RWPE2 (cell line): ENCODE data around the gene THBS1.

Experiments used
- ATAC-seq: fragments of 200-7000 bp; cut with Tn5 transposase; 3 replicates; pipeline ENCODE4 v1.9.1; 2021; ENCODE audit warnings: low read depth
- DNase-seq: peaks from one replicate; pipeline ENCODE4 v3.0.0-alpha.2; 2020; ENCODE audit warnings: low spot score
- H3K27ac ChIP-seq: fragments of 450-650 bp; 2 replicates; pipeline ENCODE4 v1.5.1; 2017; ENCODE audit warnings: mild to moderate bottlenecking; ENCODE audit not compliant: poor library complexity, severe bottlenecking
- H3K27me3 ChIP-seq: fragments of 250-450 bp; sonication (Bioruptor Pico); 2 replicates; pipeline ENCODE4 v1.5.1; 2021; ENCODE audit warnings: mild to moderate bottlenecking, moderate library complexity; ENCODE audit not compliant: insufficient read depth, poor library complexity, severe bottlenecking
- H3K36me3 ChIP-seq: fragments of 250-450 bp; sonication (Bioruptor Pico); 2 replicates; pipeline ENCODE4 v1.5.1; 2020; ENCODE audit warnings: low read depth, mild to moderate bottlenecking, moderate library complexity
- H3K4me1 ChIP-seq: fragments of 250-450 bp; sonication (Bioruptor Pico); 2 replicates; pipeline ENCODE4 v1.5.1; 2021; ENCODE audit warnings: mild to moderate bottlenecking, moderate library complexity; ENCODE audit not compliant: insufficient read depth, poor library complexity, severe bottlenecking
- H3K4me3 ChIP-seq: fragments of 250-450 bp; sonication (Bioruptor Pico); 2 replicates; pipeline ENCODE4 v1.5.1; 2021; ENCODE audit warnings: mild to moderate bottlenecking, moderate library complexity; ENCODE audit not compliant: severe bottlenecking
- H3K9me3 ChIP-seq: fragments of 250-450 bp; sonication (Bioruptor Pico); 2 replicates; pipeline ENCODE4 v1.5.1; 2021; ENCODE audit warnings: mild to moderate bottlenecking, moderate library complexity; ENCODE audit not compliant: severe bottlenecking
- TF ChIP-seq, protein P1 (sequence below): fragments of 450-650 bp; IDR thresholded peaks from one replicate; pipeline ENCODE4 v1.5.1; 2017; ENCODE audit warnings: mild to moderate bottlenecking, moderate library complexity; ENCODE audit not compliant: poor library complexity, severe bottlenecking

The THBS1 gene

DNA sequence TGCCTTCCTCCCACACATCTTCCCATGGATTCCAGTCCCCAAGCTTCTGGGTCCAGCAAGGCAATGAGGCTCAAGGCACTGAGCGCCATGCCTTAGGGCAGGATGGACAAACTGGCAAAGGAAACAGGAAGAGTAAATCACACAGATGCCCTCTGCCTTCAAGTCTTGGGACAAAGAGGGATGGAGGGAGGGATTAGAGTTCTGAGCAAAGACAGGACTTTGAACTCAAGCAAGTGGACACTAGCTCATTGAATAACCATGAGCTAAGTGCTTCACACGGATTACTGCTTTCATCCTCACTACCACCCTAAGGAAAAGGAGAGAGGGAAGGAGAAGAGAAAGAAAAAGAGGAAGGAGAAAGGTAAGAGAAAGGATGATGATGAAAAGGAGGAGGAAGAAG lies 7.6 kb upstream of the THBS1 start:
- Histone ChIP-seq H3K27ac (no peak overlapping the region), H3K4me3 (no peak overlapping the region), H3K36me3 (no peaks in the 10 kb centered on the region), H3K27me3 (no peaks in the 10 kb centered on the region), H3K4me1 (no peaks in the 10 kb centered on the region), H3K9me3 (no peaks in the 10 kb centered on the region)
- DNase-seq: no peak
- no peak for ATAC-seq
- TF ChIP-seq, protein P1, sequence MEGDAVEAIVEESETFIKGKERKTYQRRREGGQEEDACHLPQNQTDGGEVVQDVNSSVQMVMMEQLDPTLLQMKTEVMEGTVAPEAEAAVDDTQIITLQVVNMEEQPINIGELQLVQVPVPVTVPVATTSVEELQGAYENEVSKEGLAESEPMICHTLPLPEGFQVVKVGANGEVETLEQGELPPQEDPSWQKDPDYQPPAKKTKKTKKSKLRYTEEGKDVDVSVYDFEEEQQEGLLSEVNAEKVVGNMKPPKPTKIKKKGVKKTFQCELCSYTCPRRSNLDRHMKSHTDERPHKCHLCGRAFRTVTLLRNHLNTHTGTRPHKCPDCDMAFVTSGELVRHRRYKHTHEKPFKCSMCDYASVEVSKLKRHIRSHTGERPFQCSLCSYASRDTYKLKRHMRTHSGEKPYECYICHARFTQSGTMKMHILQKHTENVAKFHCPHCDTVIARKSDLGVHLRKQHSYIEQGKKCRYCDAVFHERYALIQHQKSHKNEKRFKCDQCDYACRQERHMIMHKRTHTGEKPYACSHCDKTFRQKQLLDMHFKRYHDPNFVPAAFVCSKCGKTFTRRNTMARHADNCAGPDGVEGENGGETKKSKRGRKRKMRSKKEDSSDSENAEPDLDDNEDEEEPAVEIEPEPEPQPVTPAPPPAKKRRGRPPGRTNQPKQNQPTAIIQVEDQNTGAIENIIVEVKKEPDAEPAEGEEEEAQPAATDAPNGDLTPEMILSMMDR: no peak

DNA sequence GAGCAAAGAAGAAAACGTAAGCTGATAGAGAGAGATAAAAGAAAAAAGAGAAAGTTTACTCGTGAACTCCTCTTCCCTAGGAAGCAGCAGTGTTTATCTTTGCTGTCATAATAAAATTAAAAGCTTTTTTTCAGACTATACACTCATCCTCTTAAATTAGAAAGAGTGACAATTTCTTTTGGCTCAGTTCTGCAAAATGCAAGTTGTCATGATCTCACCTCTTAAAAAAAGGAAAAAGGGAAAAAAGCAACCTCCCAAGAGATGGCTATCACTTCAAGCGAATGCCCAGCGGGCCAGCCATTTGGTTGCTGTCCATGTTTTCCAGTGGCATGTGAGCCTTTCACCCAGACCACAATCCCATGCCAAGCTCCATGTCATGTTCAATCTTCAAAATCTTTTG lies 7.0 kb upstream of the THBS1 start:
- ATAC-seq: no peak
- TF ChIP-seq, protein P1: no peak
- no peak for DNase-seq
- Histone ChIP-seq H3K4me3 (no peak overlapping the region), H3K36me3 (no peaks in the 10 kb centered on the region), H3K4me1 (peaks cover 3% of the 10 kb centered on the region), H3K9me3 (no peaks in the 10 kb centered on the region), H3K27me3 (no peaks in the 10 kb centered on the region), H3K27ac (no peak overlapping the region)

DNA sequence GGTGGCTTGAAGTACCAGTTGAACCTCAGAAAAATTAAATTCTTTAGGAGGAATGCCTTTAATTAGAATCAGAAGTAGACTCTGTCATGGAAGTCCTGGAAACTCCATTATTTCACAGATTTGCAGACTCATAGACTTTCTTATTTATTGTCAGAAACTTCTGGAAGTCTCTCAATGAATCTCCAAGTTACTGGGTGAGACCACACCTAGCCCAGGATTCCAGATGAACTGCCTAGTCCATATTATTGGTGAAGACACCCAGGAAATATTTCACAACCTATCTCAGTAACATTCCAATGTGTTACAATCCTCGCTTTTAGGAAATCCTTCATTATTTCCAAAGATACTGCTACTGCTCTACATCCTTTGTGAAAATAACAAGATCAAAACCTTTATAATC lies 6.5 kb upstream of the THBS1 start:
- H3K4me1 ChIP-seq: peaks cover 9% of the 10 kb centered on the region
- TF ChIP-seq, protein P1: no peak
- no peak overlapping the region for H3K27ac ChIP-seq
- no peaks in the 10 kb centered on the region for H3K36me3 ChIP-seq
- no peak overlapping the region for H3K4me3 ChIP-seq
- no peak for DNase-seq
- H3K27me3 ChIP-seq: no peaks in the 10 kb centered on the region
- ATAC-seq: peak; percentile 48
- no peaks in the 10 kb centered on the region for H3K9me3 ChIP-seq

DNA sequence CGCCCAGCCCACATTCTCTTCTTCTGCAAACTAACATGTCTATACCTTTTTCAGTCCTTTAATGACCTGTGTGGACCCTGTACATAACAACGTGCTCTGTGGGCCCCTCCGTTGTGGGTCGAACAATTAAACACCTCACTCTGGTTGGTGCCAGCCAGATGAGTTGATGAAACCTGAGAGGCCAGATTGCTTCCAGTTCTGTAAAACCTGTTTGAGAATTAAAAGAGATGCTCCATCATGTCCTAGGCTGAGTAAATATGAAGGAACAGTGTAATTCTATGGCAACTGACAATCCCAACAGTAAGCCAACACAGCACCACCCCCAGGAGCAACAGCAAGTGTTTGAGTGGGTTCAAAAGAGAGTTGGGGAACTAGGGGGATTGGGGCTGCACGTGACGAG lies 5.7 kb upstream of the THBS1 start:
- Histone ChIP-seq H3K4me3 (no peak overlapping the region), H3K27ac (no peak overlapping the region), H3K4me1 (peaks cover 9% of the 10 kb centered on the region), H3K9me3 (no peaks in the 10 kb centered on the region), H3K27me3 (no peaks in the 10 kb centered on the region), H3K36me3 (no peaks in the 10 kb centered on the region)
- no peak for ATAC-seq
- no peak for DNase-seq
- TF ChIP-seq, protein P1: no peak

DNA sequence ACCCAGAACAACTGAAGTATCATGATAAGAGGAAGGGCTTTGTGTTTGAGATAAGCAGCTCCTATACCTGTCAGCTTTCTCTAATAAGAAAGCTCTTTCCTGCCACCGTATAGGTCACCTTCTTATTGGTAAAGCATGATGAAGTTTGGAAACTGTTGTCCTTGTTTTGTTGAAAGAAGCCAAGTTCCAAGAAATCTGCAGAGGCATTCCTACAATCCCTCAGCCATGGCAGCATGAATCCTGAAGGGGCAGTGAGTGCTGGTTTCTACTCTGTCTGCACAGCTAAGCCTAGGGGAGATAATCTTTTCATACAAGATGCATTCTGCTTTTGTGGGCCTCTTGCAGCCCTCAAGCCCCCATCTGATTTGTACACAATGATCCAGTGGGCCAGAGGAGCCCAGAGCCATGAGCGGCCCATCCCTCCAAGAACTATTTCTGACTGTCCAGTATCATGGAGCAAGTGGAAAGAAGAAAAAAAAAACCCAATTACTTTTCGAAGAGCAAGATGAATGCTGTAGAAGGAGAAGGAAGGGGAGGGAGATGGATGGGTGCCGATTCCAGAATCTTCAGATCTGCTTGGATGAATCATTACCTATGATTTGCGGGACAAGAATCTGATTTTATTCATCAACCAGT lies 1.9 kb upstream of the THBS1 start:
- H3K36me3 ChIP-seq: peaks cover 30% of the 10 kb centered on the region
- TF ChIP-seq, protein P1: no peak
- DNase-seq: no peak
- ATAC-seq: no peak
- no peaks in the 10 kb centered on the region for H3K27me3 ChIP-seq
- peak overlapping the region; percentile 68 for H3K4me3 ChIP-seq
- peak overlapping the region; percentile 95 for H3K27ac ChIP-seq
- peaks cover 15% of the 10 kb centered on the region for H3K4me1 ChIP-seq
- no peaks in the 10 kb centered on the region for H3K9me3 ChIP-seq
